Neural cell (in vitro differentiated cells): ENCODE measurements around the gene STRA6.

Experiments
- CTCF ChIP-seq: fragments of 450-650 bp; IDR thresholded peaks from 2 replicates; pipeline ENCODE4 v1.5.1; 2014; ENCODE audit warnings: antibody characterized with exemption, mild to moderate bottlenecking, moderate library complexity; ENCODE audit not compliant: poor library complexity, severe bottlenecking
- EZH2 ChIP-seq: fragments of 200-600, 300-800 bp; shearing (Covaris generic), sonication (generic); IDR thresholded peaks from 2 replicates; pipeline ENCODE4 v1.6.1; 2014; ENCODE audit warnings: antibody characterized with exemption, low read length, borderline replicate concordance, mild to moderate bottlenecking; ENCODE audit not compliant: insufficient read depth, poor library complexity, severe bottlenecking
- MXI1 ChIP-seq: fragments of 450-650 bp; conservative IDR thresholded peaks from 2 replicates; pipeline ENCODE4 v1.6.1; 2014; ENCODE audit warnings: antibody characterized with exemption, mild to moderate bottlenecking; ENCODE audit not compliant: poor library complexity, severe bottlenecking
- REST ChIP-seq: IDR thresholded peaks from 2 replicates; pipeline ENCODE4 v1.6.1; 2012; ENCODE audit warnings: borderline replicate concordance

GRCh38 chr15:74193299-74193718 is 9.3 kb downstream of the STRA6 start:
- no peak for TF ChIP-seq MXI1
- TF ChIP-seq CTCF = no peak
- no peak for TF ChIP-seq EZH2
- TF ChIP-seq REST = no peak
